Stomach (tissue), 9 donors: ENCODE data around the gene BLOC1S2. TPM values are rescaled to one million over a fixed set of nuclear protein-coding genes. Genes with fewer than 3 reads are reported as not detected.
"Not testable (repeated sequence)": the region's sequence is repeated elsewhere in the genome, so short reads cannot be mapped to it uniquely, and the experiment has no call there.

Experiments used
- DNase-seq, 2 donors: peaks; one replicate each; pipeline versions ENCODE4 v3.0.0 to v3.0.0-alpha.2; 2013 to 2019
- H3K27ac ChIP-seq, 5 donors: fragments of 200-600 bp in 4 of 5; sonication (generic) in 4 of 5; one replicate each; pipeline ENCODE4 v1.5.1; 2013 to 2019; ENCODE audit warnings: mild to moderate bottlenecking in 1 of 5, moderate library complexity in 1 of 5
- H3K27me3 ChIP-seq, 3 donors: fragments of 200-600 bp; sonication (generic); one replicate each; pipeline ENCODE4 v1.5.1; 2017 to 2019; ENCODE audit warnings: mixed run types in 1 of 3
- H3K36me3 ChIP-seq, 4 donors: fragments of 200-600 bp; sonication (generic); 1 replicate in 3 of 4; 2 replicates in 1 of 4; pipeline ENCODE4 v1.5.1; 2016 to 2019
- H3K4me1 ChIP-seq, 4 donors: fragments of 200-600 bp; sonication (generic); one replicate each; pipeline ENCODE4 v1.5.1; 2016 to 2019
- H3K4me3 ChIP-seq, 4 donors: fragments of 200-600 bp; sonication (generic) in 3 of 4; one replicate each; pipeline ENCODE4 v1.5.1; 2016 to 2019; ENCODE audit warnings: mild to moderate bottlenecking in 1 of 4
- H3K9me3 ChIP-seq, 4 donors: fragments of 200-600 bp; sonication (generic); one replicate each; pipeline ENCODE4 v1.5.1; 2016 to 2019
- CTCF ChIP-seq, 7 experiments: fragments of 450-650 bp in 4 of 7; fragments of 200-600 bp in 3 of 7; sonication (generic) in 3 of 7; IDR thresholded peaks; one replicate each; pipeline ENCODE4 v1.5.1; 2016 to 2019; ENCODE audit warnings: antibody characterized with exemption in 7 of 7, control low read depth in 2 of 7, mild to moderate bottlenecking in 1 of 7
- EP300 ChIP-seq: sonication (generic); formaldehyde crosslinking; IDR thresholded peaks from one replicate; pipeline ENCODE4 v1.6.1; 2017; ENCODE audit warnings: antibody characterized with exemption
- POLR2A ChIP-seq, 4 donors: fragments of 450-650 bp; IDR thresholded peaks; one replicate each; pipeline ENCODE4 v1.6.1; 2016; ENCODE audit warnings: antibody characterized with exemption in 4 of 4, control low read depth in 2 of 4, mild to moderate bottlenecking in 1 of 4, moderate library complexity in 1 of 4
- POLR2AphosphoS5 ChIP-seq, 3 donors: sonication (generic); formaldehyde crosslinking; IDR thresholded peaks; one replicate each; pipeline ENCODE4 v1.6.1; 2016; ENCODE audit warnings: antibody characterized with exemption in 3 of 3
- WGBS, 5 donors: extraction: QIAGEN DNeasy Blood & Tissue Kit in 3 of 5; methylation state at CpG; one replicate each; pipeline versions ENCODE4 v1.1.5 to v1.1.7; 2013 to 2018; 5-methylcytosine and 5-hydroxymethylcytosine counted together
- intact Hi-C: fragments of 100-400 bp; cut with DNase I; formaldehyde crosslinking; loops from one replicate; pipeline ENCODE4 v1.15.1; 2023; ENCODE audit warnings: low total_unique reads
- polyA plus RNA-seq, 3 donors: library from polyadenylated mRNA; stranded (reverse); fragments of 200-250 nt; gene quantifications; one replicate each; pipeline ENCODE4 v1.2.3, GENCODE V29; 2013
- total RNA-seq, 5 donors: library from RNA; depleted of rRNA; stranded (reverse); fragments of >200 nt; gene quantifications; one replicate each; pipeline versions ENCODE4 v1.1.0 to v1.2.3, GENCODE V29; 2014 to 2016
- donor health status: healthy with polysubstance abuse.
- donor health status: Bipolar disorder and iron deficiency.
- donor health status: healthy.

Gene BLOC1S2
- total and polyA plus RNA-seq, 8 donors = 0.87 to 51.0 (median 33.4) TPM; not detected in 1

- Histone ChIP-seq H3K27me3 (no peaks in the 10 kb centered on the region), H3K36me3 (peaks cover 18 to 49% (median 45%) of the 10 kb centered on the region in 4 donors), H3K27ac (no peak overlapping the region), H3K9me3 (no peaks in the 10 kb centered on the region), H3K4me3 (no peak overlapping the region), H3K4me1 (peaks cover 10 to 41% (median 31%) of the 10 kb centered on the region in 4 donors)
- intact Hi-C loops = no loop called here
- 92 to 98% (median 96%) methylated on average over 3 of the region's 3 CpGs for WGBS, 5 donors
- TF ChIP-seq EP300 (no peak), POLR2AphosphoS5 (IDR thresholded peaks at IDR 0.05) (no peak), CTCF (IDR thresholded peaks at IDR 0.05) (no peak), POLR2A (IDR thresholded peaks at IDR 0.05) (no peak)
- no peak for DNase-seq
Observed at GRCh38 chr10:100282907-100283306, 3.6 kb downstream of the BLOC1S2 start.

- H3K9me3 ChIP-seq, H3K4me1 ChIP-seq, H3K4me3 ChIP-seq, H3K27ac ChIP-seq, H3K27me3 ChIP-seq, intact Hi-C loops, DNase-seq: not testable (repeated sequence)
- WGBS, 5 donors = 90 to 100% (median 95%) methylated on average over 2 to 20 of the region's 31 CpGs; no CpG with 5 or more reads in 1 of the 5 donors
- H3K36me3 ChIP-seq = peaks cover 18 to 61% (median 56%) of the 10 kb centered on the region in 4 donors
Observed at GRCh38 chr10:100276971-100277370, 9.5 kb downstream of the BLOC1S2 start.

- peak; percentile 90 to 96 for DNase-seq
- H3K27me3 ChIP-seq = no peaks in the 10 kb centered on the region
- H3K36me3 ChIP-seq = no peaks in the 10 kb centered on the region
- TF ChIP-seq CTCF (IDR thresholded peaks at IDR 0.05) (no peak), POLR2AphosphoS5 (IDR thresholded peaks at IDR 0.05) (peak; percentile 86 to 94 (median 86)), POLR2A (IDR thresholded peaks at IDR 0.05) (peak in 1 of 4 donors; percentile 44)
- WGBS, 5 donors = 2 to 5% (median 3%) methylated on average over 43 to 49 of the region's 49 CpGs
- H3K4me3 ChIP-seq = peak within 1 kb of the TSS; percentile 80 to 100 (median 92)
- H3K9me3 ChIP-seq = no peaks in the 10 kb centered on the region
- H3K4me1 ChIP-seq = peaks cover 15 to 45% (median 34%) of the 10 kb centered on the region in 4 donors
- intact Hi-C loops = no loop called here
- peak within 1 kb of the TSS; percentile 65 to 92 (median 88) for H3K27ac ChIP-seq
Observed at GRCh38 chr10:100267239-100268104, 19.0 kb downstream of the BLOC1S2 start, which contains the start of gene CWF19L1. Gene CWF19L1, minus strand, starts transcription at chr10:100267638. Its CDS starts 45 bp downstream, at chr10:100267593.

- Histone ChIP-seq H3K9me3 (no peaks in the 10 kb centered on the region), H3K4me3 (peak overlapping the region in 3 of 4 donors; percentile 80 to 100 (median 97)), H3K27ac (peak overlapping the region in 1 of 5 donors; percentile 92), H3K27me3 (no peaks in the 10 kb centered on the region), H3K4me1 (peaks cover 15 to 45% (median 34%) of the 10 kb centered on the region in 4 donors), H3K36me3 (peaks cover 0 to 13% (median 8%) of the 10 kb centered on the region in 4 donors)
- intact Hi-C loops = no loop called here
- no peak for TF ChIP-seq POLR2A (IDR thresholded peaks at IDR 0.05)
- TF ChIP-seq CTCF (IDR thresholded peaks at IDR 0.05) = no peak
- TF ChIP-seq POLR2AphosphoS5 (IDR thresholded peaks at IDR 0.05) = no peak
- DNase-seq = no peak
- 89 to 93% (median 91%) methylated on average over 15 of the region's 15 CpGs for WGBS, 5 donors
Observed at GRCh38 chr10:100265821-100266485, 20.5 kb downstream of the BLOC1S2 start.
